ENCODE measurements around the gene IGF1.

IGF1 gene

GRCh38 chr12:102518871-102519270 lies 38.5 kb upstream of the IGF1 start:
- Histone ChIP-seq H3F3A (ENCODE audit: low read depth) (no peaks in the 10 kb centered on the region), H3K79me2 (ENCODE audit: insufficient read depth, low read length) (no peaks in the 10 kb centered on the region), H3K9me3 (ENCODE audit: insufficient read depth, low read depth, low read length) (no peaks in the 10 kb centered on the region), H3K4me1 (ENCODE audit: insufficient read depth, low read length, poor library complexity, severe bottlenecking) (no peaks in the 10 kb centered on the region), H3K4me3 (ENCODE audit: low read length, poor library complexity, severe bottlenecking) (no peak overlapping the region), H3K27me3 (ENCODE audit: insufficient read depth, low read length, poor library complexity, severe bottlenecking) (no peaks in the 10 kb centered on the region), H3K4me2 (ENCODE audit: low read depth, low read length, poor library complexity, severe bottlenecking) (no peak overlapping the region), H3K9ac (ENCODE audit: low read depth, low read length, poor library complexity, severe bottlenecking) (no peak overlapping the region), H2AFZ (ENCODE audit: low read length) (no peak overlapping the region), H3K9me2 (replicated peaks; ENCODE audit: low read depth, low read length) (no peaks in the 10 kb centered on the region), H4K20me1 (ENCODE audit: insufficient read depth, low read length, poor library complexity, severe bottlenecking) (no peaks in the 10 kb centered on the region), H3K36me3 (ENCODE audit: insufficient read depth, low read length) (no peaks in the 10 kb centered on the region)
- no peak for TF ChIP-seq CTCF (conservative IDR thresholded peaks at IDR 0.05; ENCODE audit: low read length)

GRCh38 chr12:102514696-102515095 lies 34.3 kb upstream of the IGF1 start:
- TF ChIP-seq CTCF (conservative IDR thresholded peaks at IDR 0.05; ENCODE audit: low read length) (no peak), EZH2phosphoT487 (IDR thresholded peaks at IDR 0.05; ENCODE audit: borderline replicate concordance) (no peak)
- H3K79me2 ChIP-seq (ENCODE audit: insufficient read depth, low read length) = no peaks in the 10 kb centered on the region
- no peaks in the 10 kb centered on the region for H3K36me3 ChIP-seq (ENCODE audit: insufficient read depth, low read length)
- no peaks in the 10 kb centered on the region for H3F3A ChIP-seq (ENCODE audit: low read depth)
- no peaks in the 10 kb centered on the region for H3K4me1 ChIP-seq (ENCODE audit: insufficient read depth, low read length, poor library complexity, severe bottlenecking)
- H3K9me2 ChIP-seq (replicated peaks; ENCODE audit: low read depth, low read length) = no peaks in the 10 kb centered on the region
- no peaks in the 10 kb centered on the region for H3K9me3 ChIP-seq (ENCODE audit: insufficient read depth, low read depth, low read length)
- H3K9ac ChIP-seq (ENCODE audit: low read depth, low read length, poor library complexity, severe bottlenecking) = no peak overlapping the region
- no peak overlapping the region for H2AFZ ChIP-seq (ENCODE audit: low read length)
- H3K27me3 ChIP-seq (ENCODE audit: insufficient read depth, low read length, poor library complexity, severe bottlenecking) = no peaks in the 10 kb centered on the region
- H3K4me2 ChIP-seq (ENCODE audit: low read depth, low read length, poor library complexity, severe bottlenecking) = no peak overlapping the region
- no peaks in the 10 kb centered on the region for H4K20me1 ChIP-seq (ENCODE audit: insufficient read depth, low read length, poor library complexity, severe bottlenecking)
- no peak overlapping the region for H3K4me3 ChIP-seq (ENCODE audit: low read length, poor library complexity, severe bottlenecking)

GRCh38 chr12:102513739-102514138 lies 33.4 kb upstream of the IGF1 start:
- no peaks in the 10 kb centered on the region for H3K79me2 ChIP-seq (ENCODE audit: insufficient read depth, low read length)
- H3K9me2 ChIP-seq (replicated peaks; ENCODE audit: low read depth, low read length) = no peaks in the 10 kb centered on the region
- no peaks in the 10 kb centered on the region for H3K9me3 ChIP-seq (ENCODE audit: insufficient read depth, low read depth, low read length)
- no peak overlapping the region for H3K4me3 ChIP-seq (ENCODE audit: low read length, poor library complexity, severe bottlenecking)
- no peaks in the 10 kb centered on the region for H3K27me3 ChIP-seq (ENCODE audit: insufficient read depth, low read length, poor library complexity, severe bottlenecking)
- H4K20me1 ChIP-seq (ENCODE audit: insufficient read depth, low read length, poor library complexity, severe bottlenecking) = no peaks in the 10 kb centered on the region
- TF ChIP-seq CTCF (conservative IDR thresholded peaks at IDR 0.05; ENCODE audit: low read length) (no peak), EZH2phosphoT487 (IDR thresholded peaks at IDR 0.05; ENCODE audit: borderline replicate concordance) (no peak)
- no peak overlapping the region for H2AFZ ChIP-seq (ENCODE audit: low read length)
- H3K9ac ChIP-seq (ENCODE audit: low read depth, low read length, poor library complexity, severe bottlenecking) = no peak overlapping the region
- H3K36me3 ChIP-seq (ENCODE audit: insufficient read depth, low read length) = no peaks in the 10 kb centered on the region
- H3F3A ChIP-seq (ENCODE audit: low read depth) = no peaks in the 10 kb centered on the region
- H3K4me1 ChIP-seq (ENCODE audit: insufficient read depth, low read length, poor library complexity, severe bottlenecking) = no peaks in the 10 kb centered on the region
- H3K4me2 ChIP-seq (ENCODE audit: low read depth, low read length, poor library complexity, severe bottlenecking) = no peak overlapping the region
